DMS 273 treated with DMSO at 0.1 percent for 48 hours (cell line): ENCODE measurements around the gene SLC25A12.
"Not testable (repeated sequence)": the region's sequence is repeated elsewhere in the genome, so short reads cannot be mapped to it uniquely, and the experiment has no call there.

Experiments
- DNase-seq: peaks from one replicate; lab custom pipeline; 2025; lab: John Stamatoyannopoulos, UW

SLC25A12 gene

DNA sequence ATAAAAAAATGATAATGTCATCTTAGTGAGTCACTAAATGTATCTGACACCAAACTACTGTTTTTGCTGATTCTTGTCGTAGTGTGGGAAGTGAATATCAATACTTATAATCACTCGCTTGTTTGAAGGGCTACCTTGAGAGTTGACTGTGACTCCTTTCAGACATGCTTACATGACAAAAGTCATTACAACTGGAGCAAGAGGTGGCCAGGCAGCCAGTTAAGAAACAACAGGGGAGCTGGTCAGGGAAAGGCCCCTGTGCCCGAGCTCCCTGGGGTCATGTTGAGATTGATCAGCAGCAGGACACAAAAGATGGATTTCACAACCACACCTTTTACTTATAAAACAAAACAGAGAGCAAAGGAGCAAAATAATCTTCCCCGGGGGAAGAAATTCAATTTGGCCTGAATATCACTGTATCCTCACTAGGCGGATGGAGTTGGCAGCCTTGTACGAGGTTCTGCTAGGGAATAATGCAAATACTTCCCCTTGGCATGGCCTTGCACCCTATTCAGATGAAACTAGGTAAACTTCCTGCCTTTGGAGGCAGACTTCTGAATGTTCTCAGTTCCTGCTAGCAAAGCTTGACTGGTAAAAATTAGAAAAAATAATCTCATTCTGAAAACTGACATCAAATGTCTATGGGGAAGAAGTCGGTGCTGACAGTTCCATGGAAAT is 105.6 kb downstream of the SLC25A12 start:
- DNase-seq = no peak

DNA sequence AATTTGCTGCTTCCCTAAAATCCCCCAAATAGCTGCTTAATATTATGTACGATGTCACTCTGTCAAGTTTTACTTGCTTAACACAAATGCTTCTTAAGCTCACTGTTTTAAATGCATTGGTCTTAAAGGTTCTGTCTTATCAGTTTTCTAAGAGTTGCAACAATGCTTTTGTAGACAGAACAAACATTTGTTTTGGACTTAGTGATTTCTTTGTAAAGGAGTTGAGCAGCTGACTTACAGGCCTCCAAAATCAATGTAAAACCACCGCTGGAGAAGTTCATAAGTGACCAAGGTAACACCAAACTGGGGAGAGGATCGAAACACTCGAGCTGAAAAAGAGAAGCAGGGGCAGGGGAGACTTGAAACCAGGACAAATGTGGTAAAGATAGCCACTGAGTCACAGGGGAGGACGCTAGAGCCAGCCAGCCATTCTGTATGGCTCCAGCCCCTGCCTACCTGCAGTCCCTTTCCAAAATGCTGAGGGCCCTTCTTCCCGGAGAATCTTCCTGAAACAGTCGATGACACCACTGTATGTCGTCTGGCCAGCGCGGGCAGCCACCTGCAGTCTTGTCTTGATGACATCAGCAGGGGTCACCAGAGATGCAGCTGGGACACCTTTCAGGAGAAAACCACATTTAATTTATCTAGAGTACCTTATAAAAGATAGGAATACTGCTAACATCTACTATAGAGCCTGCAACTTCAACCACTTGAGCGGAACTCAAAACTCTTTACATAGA is 106.5 kb downstream of the SLC25A12 start:
- DNase-seq = no peak

GRCh38 chr2:171785450-171785849 is 108.6 kb downstream of the SLC25A12 start:
- DNase-seq = no peak

- DNase-seq = no peak
Observed at GRCh38 chr2:171778515-171778914, 115.5 kb downstream of the SLC25A12 start.

DNA sequence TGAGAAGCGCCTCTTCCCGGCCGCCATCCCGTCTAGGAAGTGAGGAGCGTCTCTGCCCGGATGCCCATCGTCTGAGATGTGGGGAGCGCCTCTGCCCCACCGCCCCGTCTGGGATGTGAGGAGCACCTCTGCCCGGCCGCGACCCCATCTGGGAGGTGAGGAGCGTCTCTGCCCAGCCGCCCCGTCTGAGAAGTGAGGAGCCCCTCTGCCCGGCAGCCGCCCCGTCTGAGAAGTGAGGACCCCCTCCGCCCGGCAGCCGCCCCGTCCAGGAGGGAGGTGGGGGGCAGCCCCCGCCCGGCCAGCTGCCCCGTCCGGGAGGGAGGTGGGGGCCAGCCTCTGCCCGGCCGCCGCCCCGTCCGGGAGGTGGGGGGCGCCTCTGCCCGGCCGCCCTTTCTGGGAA is 119.5 kb downstream of the SLC25A12 start:
- not testable (repeated sequence) for DNase-seq

DNA sequence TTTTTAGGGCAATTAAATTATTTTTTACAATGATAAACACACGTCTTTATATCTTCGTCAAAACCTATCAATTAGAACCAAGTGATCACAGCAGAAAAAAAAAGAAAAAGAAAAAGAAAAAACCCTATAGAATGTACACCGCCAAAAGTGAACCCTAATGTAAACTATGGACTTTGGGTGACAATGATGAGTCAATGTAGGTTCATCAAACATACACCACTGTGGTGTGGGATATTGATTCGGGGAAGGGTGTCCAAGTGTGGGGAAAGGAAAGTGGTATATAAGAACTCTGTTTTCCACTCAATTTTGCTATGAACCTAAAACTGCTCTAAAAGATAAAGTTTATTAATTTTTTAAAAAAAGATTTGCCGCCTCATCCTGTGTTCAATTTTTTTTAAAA is 121.7 kb downstream of the SLC25A12 start:
- no peak for DNase-seq

GRCh38 chr2:171771463-171771862 is 122.6 kb downstream of the SLC25A12 start:
- no peak for DNase-seq

- no peak for DNase-seq
Observed at GRCh38 chr2:171763602-171764001, 130.4 kb downstream of the SLC25A12 start.

DNA sequence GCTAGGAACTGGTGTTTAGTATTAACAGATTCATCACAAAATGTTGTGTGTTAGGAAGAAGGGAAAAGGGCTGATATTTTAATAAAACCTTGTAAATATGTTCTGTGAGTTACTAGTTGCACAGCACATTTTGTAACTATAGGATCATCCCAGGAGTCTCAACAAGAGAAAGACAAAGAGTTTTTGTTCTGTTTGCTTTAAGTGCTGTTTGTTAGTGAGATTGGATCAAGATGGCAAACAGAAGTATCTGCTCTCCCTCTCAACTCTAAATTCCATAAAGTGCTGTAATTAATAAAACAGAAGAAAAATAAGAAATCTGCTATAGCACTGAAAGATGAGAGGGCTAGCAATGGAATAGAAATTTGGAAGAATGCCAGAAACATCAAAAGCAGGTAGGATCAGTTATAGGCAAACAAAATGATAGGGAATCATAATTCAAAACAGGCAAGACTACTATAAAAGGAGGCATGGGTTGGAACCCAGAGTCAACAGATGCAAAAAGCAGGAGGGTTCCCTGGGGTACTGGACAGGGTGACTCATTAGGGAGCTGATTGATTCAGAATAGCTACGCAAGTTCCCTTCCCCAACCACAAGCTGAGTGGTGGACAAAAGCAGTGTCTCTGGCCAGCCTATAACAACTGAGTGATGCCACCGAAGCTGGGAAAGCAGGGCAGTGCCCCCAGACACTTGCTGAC is 131.0 kb downstream of the SLC25A12 start:
- DNase-seq = no peak

- DNase-seq = not testable (repeated sequence)
Observed at GRCh38 chr2:171761176-171761575, 132.9 kb downstream of the SLC25A12 start.

DNA sequence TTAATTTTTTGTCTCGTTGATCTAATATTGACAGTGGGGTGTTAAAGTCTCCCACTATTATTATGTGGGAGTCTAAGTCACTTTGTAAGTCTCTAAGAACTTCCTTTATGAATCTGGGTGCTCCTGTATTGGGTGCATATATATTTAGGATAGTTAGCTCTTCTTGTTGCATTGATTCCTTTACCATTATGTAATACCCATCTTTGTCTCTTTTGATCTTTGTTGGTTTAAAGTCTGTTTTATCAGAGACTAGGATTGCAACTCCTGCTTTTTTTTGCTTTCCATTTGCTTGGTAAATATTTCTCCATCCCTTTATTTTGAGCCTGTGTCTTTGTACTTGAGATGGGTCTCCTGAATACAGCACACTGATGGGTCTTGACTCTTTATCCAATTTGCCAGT is 135.3 kb downstream of the SLC25A12 start:
- not testable (repeated sequence) for DNase-seq

DNA sequence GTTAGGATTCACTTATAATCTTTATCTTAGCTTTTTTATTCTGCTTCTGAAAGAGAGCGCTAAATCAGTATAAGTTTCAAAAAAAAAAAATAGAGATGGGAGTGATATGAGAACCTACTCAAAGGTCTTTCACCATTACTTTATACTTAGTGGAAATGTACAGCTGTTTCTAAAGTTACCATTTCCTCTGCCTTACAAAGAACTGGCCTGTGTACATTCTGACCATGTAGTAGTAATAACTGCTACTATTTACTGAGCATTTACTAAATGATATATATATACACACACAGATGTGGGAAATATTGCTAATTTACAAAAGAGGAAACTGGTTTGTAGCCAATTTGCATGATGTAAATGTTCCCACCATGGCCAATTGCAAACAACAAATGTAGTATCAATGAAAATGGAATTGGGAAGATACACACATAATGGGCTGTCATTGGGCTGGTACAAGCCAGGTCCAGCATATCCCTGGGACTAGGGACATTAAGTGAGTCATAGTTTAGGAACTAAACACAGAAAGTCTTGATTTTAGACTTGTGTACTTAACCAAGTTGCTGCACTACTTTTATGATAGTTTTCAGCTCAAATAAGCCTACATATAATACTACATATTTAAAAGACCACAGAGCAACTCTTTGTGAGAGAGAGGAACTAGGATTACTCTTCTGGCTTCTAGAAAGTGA is 139.6 kb downstream of the SLC25A12 start:
- DNase-seq = no peak

DNA sequence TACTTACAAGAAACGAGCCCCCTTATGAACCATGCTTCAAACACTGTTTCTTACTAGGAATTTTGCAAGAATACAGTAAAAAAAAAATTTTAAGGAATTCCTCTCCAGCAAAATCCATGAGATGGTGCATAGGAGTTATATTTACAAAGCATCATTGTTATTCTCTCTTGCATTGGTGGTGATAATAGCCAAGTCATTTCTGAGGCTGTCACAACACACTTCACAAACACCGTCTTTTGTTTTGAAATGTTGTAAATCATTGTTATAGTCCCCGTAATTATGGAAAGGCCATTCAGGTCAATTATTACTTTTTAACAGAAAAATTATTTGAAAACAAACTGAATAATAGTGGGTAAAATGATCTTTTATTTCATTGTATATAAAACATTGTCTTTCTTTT is 146.7 kb downstream of the SLC25A12 start:
- DNase-seq = no peak

- no peak for DNase-seq
Observed at GRCh38 chr2:171745806-171746205, 148.2 kb downstream of the SLC25A12 start.

- DNase-seq = no peak
Observed at GRCh38 chr2:171745141-171745540, 148.9 kb downstream of the SLC25A12 start.

GRCh38 chr2:171742760-171743159 is 151.3 kb downstream of the SLC25A12 start:
- DNase-seq = no peak

GRCh38 chr2:171741189-171741588 is 152.9 kb downstream of the SLC25A12 start:
- no peak for DNase-seq

GRCh38 chr2:171735991-171736710 is 157.9 kb downstream of the SLC25A12 start:
- DNase-seq = no peak
